Stomach (tissue), 9 donors: ENCODE results near the gene MRGPRG. TPM values are rescaled to one million over a fixed set of nuclear protein-coding genes. Genes with fewer than 3 reads are reported as not detected.

Source experiments
- DNase-seq, 2 donors: peaks; one replicate each; pipeline versions ENCODE4 v3.0.0 to v3.0.0-alpha.2; 2013 to 2019
- H3K27ac ChIP-seq, 5 donors: fragments of 200-600 bp in 4 of 5; sonication (generic) in 4 of 5; one replicate each; pipeline ENCODE4 v1.5.1; 2013 to 2019; ENCODE audit warnings: mild to moderate bottlenecking in 1 of 5, moderate library complexity in 1 of 5
- H3K27me3 ChIP-seq, 3 donors: fragments of 200-600 bp; sonication (generic); one replicate each; pipeline ENCODE4 v1.5.1; 2017 to 2019; ENCODE audit warnings: mixed run types in 1 of 3
- H3K36me3 ChIP-seq, 4 donors: fragments of 200-600 bp; sonication (generic); 1 replicate in 3 of 4; 2 replicates in 1 of 4; pipeline ENCODE4 v1.5.1; 2016 to 2019
- H3K4me1 ChIP-seq, 4 donors: fragments of 200-600 bp; sonication (generic); one replicate each; pipeline ENCODE4 v1.5.1; 2016 to 2019
- H3K4me3 ChIP-seq, 4 donors: fragments of 200-600 bp; sonication (generic) in 3 of 4; one replicate each; pipeline ENCODE4 v1.5.1; 2016 to 2019; ENCODE audit warnings: mild to moderate bottlenecking in 1 of 4
- H3K9me3 ChIP-seq, 4 donors: fragments of 200-600 bp; sonication (generic); one replicate each; pipeline ENCODE4 v1.5.1; 2016 to 2019
- EP300 ChIP-seq: sonication (generic); formaldehyde crosslinking; IDR thresholded peaks from one replicate; pipeline ENCODE4 v1.6.1; 2017; ENCODE audit warnings: antibody characterized with exemption
- POLR2A ChIP-seq, 4 donors: fragments of 450-650 bp; IDR thresholded peaks; one replicate each; pipeline ENCODE4 v1.6.1; 2016; ENCODE audit warnings: antibody characterized with exemption in 4 of 4, control low read depth in 2 of 4, mild to moderate bottlenecking in 1 of 4, moderate library complexity in 1 of 4
- POLR2AphosphoS5 ChIP-seq, 3 donors: sonication (generic); formaldehyde crosslinking; IDR thresholded peaks; one replicate each; pipeline ENCODE4 v1.6.1; 2016; ENCODE audit warnings: antibody characterized with exemption in 3 of 3
- WGBS, 5 donors: extraction: QIAGEN DNeasy Blood & Tissue Kit in 3 of 5; methylation state at CpG; one replicate each; pipeline versions ENCODE4 v1.1.5 to v1.1.7; 2013 to 2018; 5-methylcytosine and 5-hydroxymethylcytosine counted together
- intact Hi-C: fragments of 100-400 bp; cut with DNase I; formaldehyde crosslinking; loops from one replicate; pipeline ENCODE4 v1.15.1; 2023; ENCODE audit warnings: low total_unique reads
- polyA plus RNA-seq, 3 donors: library from polyadenylated mRNA; stranded (reverse); fragments of 200-250 nt; gene quantifications; one replicate each; pipeline ENCODE4 v1.2.3, GENCODE V29; 2013
- total RNA-seq, 5 donors: library from RNA; depleted of rRNA; stranded (reverse); fragments of >200 nt; gene quantifications; one replicate each; pipeline versions ENCODE4 v1.1.0 to v1.2.3, GENCODE V29; 2014 to 2016
- TF ChIP-seq, protein P1 (sequence below), 7 experiments: fragments of 450-650 bp in 4 of 7; fragments of 200-600 bp in 3 of 7; sonication (generic) in 3 of 7; IDR thresholded peaks; one replicate each; pipeline ENCODE4 v1.5.1; 2016 to 2019; ENCODE audit warnings: antibody characterized with exemption in 7 of 7, control low read depth in 2 of 7, mild to moderate bottlenecking in 1 of 7
- donor health status: healthy with polysubstance abuse.
- donor health status: Bipolar disorder and iron deficiency.
- donor health status: healthy.

The MRGPRG gene
- total and polyA plus RNA-seq, 8 donors: not detected

DNA sequence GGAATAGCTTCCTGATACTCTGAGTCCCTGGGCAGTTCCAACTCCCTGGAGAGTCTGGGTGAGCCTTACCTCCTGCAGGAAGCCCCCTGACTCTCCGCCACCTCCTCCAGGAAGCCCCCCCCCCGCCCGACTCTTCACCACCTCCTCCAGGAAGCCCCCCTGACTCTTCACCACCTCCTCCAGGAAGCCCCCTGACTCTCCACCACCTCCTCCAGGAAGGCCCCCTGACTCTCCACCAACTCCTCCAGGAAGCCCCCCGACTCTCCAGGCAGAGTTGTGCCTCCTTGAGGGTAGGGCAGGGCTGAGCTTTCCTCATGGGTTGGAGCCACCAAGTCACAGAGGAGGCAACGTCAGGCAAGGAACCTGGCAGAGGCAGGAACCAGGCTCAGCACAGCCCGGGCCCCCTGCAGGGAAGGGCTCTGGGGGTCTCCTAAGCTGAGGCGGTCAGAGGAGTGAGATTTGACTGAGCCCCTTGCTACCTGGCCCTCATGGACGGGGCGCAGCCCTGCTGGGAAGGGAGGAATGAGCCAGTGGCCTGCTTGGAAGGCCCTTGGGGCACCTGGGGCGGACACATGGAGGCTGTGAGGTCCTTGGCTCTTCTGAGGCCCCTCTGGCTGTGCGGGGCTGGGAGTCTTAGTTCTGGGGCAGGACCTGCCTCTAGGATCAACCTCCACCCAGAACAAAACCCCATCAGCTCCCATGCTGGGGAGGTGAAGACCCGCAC lies 18.1 kb downstream of the MRGPRG start:
- peaks cover 6 to 96% (median 51%) of the 10 kb centered on the region in 3 donors for H3K27me3 ChIP-seq
- intact Hi-C loops: no loop called here
- DNase-seq: no peak
- 61 to 79% (median 72%) methylated on average over 6 to 12 of the region's 12 CpGs for WGBS, 5 donors
- TF ChIP-seq POLR2AphosphoS5 (IDR thresholded peaks at IDR 0.05) (no peak), EP300 (no peak), POLR2A (IDR thresholded peaks at IDR 0.05) (no peak)
- TF ChIP-seq, protein P1, sequence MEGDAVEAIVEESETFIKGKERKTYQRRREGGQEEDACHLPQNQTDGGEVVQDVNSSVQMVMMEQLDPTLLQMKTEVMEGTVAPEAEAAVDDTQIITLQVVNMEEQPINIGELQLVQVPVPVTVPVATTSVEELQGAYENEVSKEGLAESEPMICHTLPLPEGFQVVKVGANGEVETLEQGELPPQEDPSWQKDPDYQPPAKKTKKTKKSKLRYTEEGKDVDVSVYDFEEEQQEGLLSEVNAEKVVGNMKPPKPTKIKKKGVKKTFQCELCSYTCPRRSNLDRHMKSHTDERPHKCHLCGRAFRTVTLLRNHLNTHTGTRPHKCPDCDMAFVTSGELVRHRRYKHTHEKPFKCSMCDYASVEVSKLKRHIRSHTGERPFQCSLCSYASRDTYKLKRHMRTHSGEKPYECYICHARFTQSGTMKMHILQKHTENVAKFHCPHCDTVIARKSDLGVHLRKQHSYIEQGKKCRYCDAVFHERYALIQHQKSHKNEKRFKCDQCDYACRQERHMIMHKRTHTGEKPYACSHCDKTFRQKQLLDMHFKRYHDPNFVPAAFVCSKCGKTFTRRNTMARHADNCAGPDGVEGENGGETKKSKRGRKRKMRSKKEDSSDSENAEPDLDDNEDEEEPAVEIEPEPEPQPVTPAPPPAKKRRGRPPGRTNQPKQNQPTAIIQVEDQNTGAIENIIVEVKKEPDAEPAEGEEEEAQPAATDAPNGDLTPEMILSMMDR (IDR thresholded peaks at IDR 0.05): no peak
- H3K27ac ChIP-seq: no peak overlapping the region
- no peaks in the 10 kb centered on the region for H3K9me3 ChIP-seq
- H3K36me3 ChIP-seq: no peaks in the 10 kb centered on the region
- peaks cover 7 to 18% (median 12%) of the 10 kb centered on the region in 4 donors for H3K4me1 ChIP-seq
- no peak overlapping the region for H3K4me3 ChIP-seq

DNA sequence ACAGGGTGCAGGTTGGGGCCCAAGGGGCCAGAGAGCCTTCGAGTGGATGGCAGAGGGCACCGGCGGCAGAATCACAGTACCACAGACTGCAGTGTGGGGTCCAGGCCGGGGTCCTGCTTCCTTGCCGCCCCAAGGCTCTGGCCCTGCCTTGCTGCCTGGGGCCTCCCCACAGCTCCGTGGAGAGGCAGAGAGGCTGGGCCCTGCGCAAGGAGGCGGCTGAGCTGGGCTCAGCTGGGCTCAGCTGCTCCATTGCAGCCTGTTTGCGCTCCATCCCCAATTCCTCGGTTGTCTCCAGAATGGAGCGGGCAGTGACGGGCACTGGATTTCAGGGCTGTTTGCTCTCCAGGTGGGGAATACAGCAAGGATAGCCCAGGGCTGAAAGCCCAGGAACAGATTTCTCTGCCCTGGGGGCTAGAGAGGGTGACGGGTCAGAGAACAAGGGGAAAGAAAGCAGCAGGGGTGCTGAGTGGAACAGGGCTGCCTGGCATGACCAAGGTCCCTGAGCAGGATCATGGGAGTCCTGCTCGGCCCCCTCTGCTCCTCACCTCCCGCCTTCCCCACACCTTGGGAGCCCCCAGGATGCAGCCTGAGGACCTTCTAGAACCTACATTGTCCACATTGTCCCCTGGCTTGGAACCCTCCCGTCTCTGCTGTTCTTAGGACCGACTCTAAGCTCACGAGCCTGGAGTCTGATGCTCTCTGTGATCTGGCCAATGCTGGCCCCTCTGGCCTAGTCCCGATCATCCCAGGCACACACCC lies 18.9 kb downstream of the MRGPRG start:
- TF ChIP-seq, protein P1 (IDR thresholded peaks at IDR 0.05): no peak
- no peak for TF ChIP-seq EP300
- no peak for TF ChIP-seq POLR2AphosphoS5 (IDR thresholded peaks at IDR 0.05)
- TF ChIP-seq POLR2A (IDR thresholded peaks at IDR 0.05): no peak
- Histone ChIP-seq H3K27me3 (peaks cover 6 to 93% (median 51%) of the 10 kb centered on the region in 3 donors), H3K36me3 (no peaks in the 10 kb centered on the region), H3K4me1 (peaks cover 7 to 12% (median 7%) of the 10 kb centered on the region in 4 donors), H3K4me3 (no peak overlapping the region), H3K9me3 (no peaks in the 10 kb centered on the region), H3K27ac (no peak overlapping the region)
- intact Hi-C loops: no loop called here
- WGBS, 5 donors: 66 to 75% (median 73%) methylated on average over 16 to 19 of the region's 19 CpGs
- DNase-seq: no peak

DNA sequence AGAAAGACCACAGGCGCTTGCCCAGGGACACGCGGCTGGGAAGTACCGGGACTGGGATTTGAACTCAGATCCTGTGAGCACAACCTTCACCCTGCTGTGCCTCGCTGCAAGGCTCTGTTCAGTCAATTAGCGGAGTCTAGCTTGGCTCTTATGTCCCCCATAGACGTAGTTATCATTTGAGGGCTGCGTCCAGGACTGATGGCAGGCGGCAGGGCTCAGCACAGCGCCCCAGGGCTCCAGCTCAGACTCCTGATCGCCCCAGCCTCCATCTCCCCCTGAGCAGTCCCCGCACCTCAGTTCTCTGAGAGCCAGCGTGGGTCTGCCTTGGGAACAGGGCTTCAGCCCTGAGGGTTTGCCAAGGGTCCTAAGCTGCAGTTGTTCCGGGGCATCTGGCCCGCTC lies 19.8 kb downstream of the MRGPRG start:
- Histone ChIP-seq H3K9me3 (no peaks in the 10 kb centered on the region), H3K4me3 (no peak overlapping the region), H3K4me1 (peaks cover 7 to 12% (median 7%) of the 10 kb centered on the region in 4 donors), H3K36me3 (no peaks in the 10 kb centered on the region), H3K27me3 (peaks cover 6 to 87% (median 44%) of the 10 kb centered on the region in 3 donors), H3K27ac (no peak overlapping the region)
- TF ChIP-seq EP300 (no peak), POLR2A (IDR thresholded peaks at IDR 0.05) (no peak), POLR2AphosphoS5 (IDR thresholded peaks at IDR 0.05) (no peak)
- TF ChIP-seq, protein P1 (IDR thresholded peaks at IDR 0.05): no peak
- DNase-seq: no peak
- intact Hi-C loops: no loop called here
- WGBS, 5 donors: 79 to 90% (median 83%) methylated on average over 11 to 15 of the region's 15 CpGs

DNA sequence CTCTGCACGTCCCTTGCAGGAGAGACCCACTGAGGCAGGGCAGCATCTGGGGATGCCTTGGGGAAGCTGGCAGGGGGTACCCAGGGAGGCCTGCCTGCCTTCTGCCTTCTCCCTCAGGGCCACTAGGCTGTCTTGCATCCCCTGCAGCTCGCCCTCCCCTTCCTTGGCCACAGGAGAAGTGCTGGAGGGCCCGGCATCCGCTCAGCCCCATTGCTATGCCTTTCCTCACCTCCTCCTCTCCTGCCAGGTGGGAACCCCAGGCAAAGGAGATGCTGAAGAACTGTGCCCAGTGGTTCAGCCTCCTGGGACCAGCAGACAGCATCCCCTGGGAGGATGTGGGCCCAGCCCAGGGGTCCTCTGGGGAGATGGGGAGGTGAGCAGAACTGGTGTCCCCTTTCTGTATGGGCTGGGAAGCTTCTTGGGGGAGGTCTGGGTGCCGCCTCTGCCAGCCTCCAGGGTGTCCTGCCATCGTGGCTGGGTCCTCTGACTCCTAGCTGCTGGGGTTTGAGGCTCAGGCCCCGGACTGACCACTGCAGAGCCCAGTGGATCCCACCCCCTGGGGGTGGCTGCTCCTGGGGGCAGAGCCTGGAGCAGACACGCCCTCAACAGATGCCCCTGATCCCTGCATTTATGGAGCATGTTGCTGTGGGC lies 20.6 kb downstream of the MRGPRG start:
- WGBS, 5 donors: 69 to 83% (median 74%) methylated on average over 5 to 8 of the region's 8 CpGs
- no peaks in the 10 kb centered on the region for H3K36me3 ChIP-seq
- TF ChIP-seq EP300 (no peak), POLR2AphosphoS5 (IDR thresholded peaks at IDR 0.05) (no peak), POLR2A (IDR thresholded peaks at IDR 0.05) (no peak)
- TF ChIP-seq, protein P1 (IDR thresholded peaks at IDR 0.05): no peak
- DNase-seq: no peak
- peaks cover 3 to 87% (median 36%) of the 10 kb centered on the region in 3 donors for H3K27me3 ChIP-seq
- peaks cover 0 to 4% (median under 1%) of the 10 kb centered on the region in 4 donors for H3K4me1 ChIP-seq
- no peak overlapping the region for H3K27ac ChIP-seq
- intact Hi-C loops: no loop called here
- no peak overlapping the region for H3K4me3 ChIP-seq
- H3K9me3 ChIP-seq: no peaks in the 10 kb centered on the region
